H1 (cell line): Measurements from ENCODE around the gene C2CD3.

Experiments
- CHD1 ChIP-seq: IDR thresholded peaks from 2 replicates; pipeline ENCODE4 v1.6.1; 2012; ENCODE audit warnings: low read depth, low read length, improper control_type of control experiment
- POLR2AphosphoS5 ChIP-seq: IDR thresholded peaks from 2 replicates; pipeline ENCODE4 v1.6.1; 2011; ENCODE audit warnings: low read depth, low read length
- RXRA ChIP-seq: IDR thresholded peaks from 2 replicates; pipeline ENCODE4 v1.6.1; 2011; ENCODE audit warnings: low read depth, mild to moderate bottlenecking, low read length, moderate library complexity; ENCODE audit not compliant: insufficient read depth
- TAF1 ChIP-seq: IDR thresholded peaks from 2 replicates; pipeline ENCODE4 v1.6.1; 2011; ENCODE audit warnings: mild to moderate bottlenecking, low read depth, low read length

GRCh38 chr11:74141908-74142307 lies 28.9 kb downstream of the C2CD3 start:
- TF ChIP-seq POLR2AphosphoS5 (no peak), TAF1 (no peak), RXRA (no peak), CHD1 (no peak)
